OCI-LY3 (cell line): ENCODE data around the gene LRRC56.

Experiments
- H2AFZ ChIP-seq: fragments of 200-600, 300-600 bp; shearing (Covaris generic); 2 replicates; pipeline ENCODE4 v1.6.0; 2014; ENCODE audit warnings: antibody characterized with exemption, low read depth, low read length
- H3K27ac ChIP-seq: fragments of 200-600, 300-600 bp; sonication (generic); 2 replicates; pipeline ENCODE4 v1.5.1; 2014; ENCODE audit warnings: mild to moderate bottlenecking, low read length, moderate library complexity, mixed read lengths
- H3K27me3 ChIP-seq: fragments of 200-600, 300-600 bp; sonication (generic); 2 replicates; pipeline ENCODE4 v1.6.1; 2014; ENCODE audit warnings: low read depth, low read length, mixed read lengths
- H3K36me3 ChIP-seq: fragments of 200-600, 300-600 bp; sonication (generic); replicated peaks from 2 replicates; pipeline ENCODE3; 2014; ENCODE audit warnings: low read depth, low read length, mixed read lengths
- H3K4me1 ChIP-seq: fragments of 300-600, 200-600 bp; sonication (generic); 2 replicates; pipeline ENCODE4 v1.6.1; 2014; ENCODE audit warnings: low read length, mixed read lengths
- H3K4me2 ChIP-seq: fragments of 200-600, 300-600 bp; sonication (generic); 2 replicates; pipeline ENCODE4 v1.6.1; 2014; ENCODE audit warnings: low read length, mixed read lengths
- H3K4me3 ChIP-seq: fragments of 300-600, 200-600 bp; sonication (generic); 2 replicates; pipeline ENCODE4 v1.5.1; 2014; ENCODE audit warnings: antibody characterized with exemption, mild to moderate bottlenecking, low read length, moderate library complexity
- H3K79me2 ChIP-seq: fragments of 300-600, 200-600 bp; shearing (Covaris generic); 2 replicates; pipeline ENCODE4 v1.6.1; 2014; ENCODE audit warnings: mild to moderate bottlenecking, low read length, mixed read lengths
- H3K9ac ChIP-seq: fragments of 300-600, 200-600 bp; shearing (Covaris generic); 2 replicates; pipeline ENCODE4 v1.6.0; 2014; ENCODE audit warnings: mild to moderate bottlenecking, low read length, moderate library complexity
- H3K9me3 ChIP-seq: fragments of 200-600, 300-600 bp; shearing (Covaris generic); 2 replicates; pipeline ENCODE4 v1.6.1; 2014; ENCODE audit warnings: low read length, mixed read lengths; ENCODE audit not compliant: insufficient read depth
- H4K20me1 ChIP-seq: fragments of 200-600, 300-600 bp; sonication (generic); 2 replicates; pipeline ENCODE4 v1.6.1; 2016; ENCODE audit warnings: low read length, mixed read lengths; ENCODE audit not compliant: insufficient read depth
- CTCF ChIP-seq: fragments of 200-600, 300-600 bp; sonication (generic); IDR thresholded peaks from 2 replicates; pipeline ENCODE4 v1.5.1; 2014; ENCODE audit warnings: antibody characterized with exemption, low read length, low read depth
- EZH2phosphoT487 ChIP-seq: fragments of 200-600 bp; shearing (Covaris generic); IDR thresholded peaks from 2 replicates; pipeline ENCODE4 v1.6.1; 2018; ENCODE audit warnings: antibody characterized with exemption, mixed run types, low read depth

LRRC56 gene

GRCh38 chr11:563066-563811, 25.9 kb downstream of the LRRC56 start:
- Histone ChIP-seq H4K20me1 (peaks cover 25% of the 10 kb centered on the region), H3K27me3 (no peaks in the 10 kb centered on the region), H3K9ac (no peak overlapping the region), H3K79me2 (peaks cover 24% of the 10 kb centered on the region), H3K27ac (no peak overlapping the region), H3K9me3 (no peaks in the 10 kb centered on the region), H3K4me2 (no peak overlapping the region), H3K4me3 (no peak overlapping the region), H3K36me3 (peaks cover 23% of the 10 kb centered on the region), H2AFZ (no peak overlapping the region), H3K4me1 (peaks cover 24% of the 10 kb centered on the region)
- TF ChIP-seq EZH2phosphoT487 (no peak), CTCF (no peak)

- H4K20me1 ChIP-seq, result peaks cover 25% of the 10 kb centered on the region
- H3K27me3 ChIP-seq, result no peaks in the 10 kb centered on the region
- peaks cover 23% of the 10 kb centered on the region for H3K36me3 ChIP-seq
- no peaks in the 10 kb centered on the region for H3K9me3 ChIP-seq
- no peak overlapping the region for H3K27ac ChIP-seq
- peaks cover 24% of the 10 kb centered on the region for H3K4me1 ChIP-seq
- H3K4me2 ChIP-seq, result no peak overlapping the region
- no peak overlapping the region for H2AFZ ChIP-seq
- H3K9ac ChIP-seq, result no peak overlapping the region
- TF ChIP-seq CTCF (no peak), EZH2phosphoT487 (no peak)
- peaks cover 24% of the 10 kb centered on the region for H3K79me2 ChIP-seq
- no peak overlapping the region for H3K4me3 ChIP-seq
Measured at GRCh38 chr11:563812-564578, 26.7 kb downstream of the LRRC56 start.

- H3K79me2 ChIP-seq, result peaks cover 24% of the 10 kb centered on the region
- peaks cover 25% of the 10 kb centered on the region for H4K20me1 ChIP-seq
- no peaks in the 10 kb centered on the region for H3K9me3 ChIP-seq
- H2AFZ ChIP-seq, result no peak overlapping the region
- no peaks in the 10 kb centered on the region for H3K27me3 ChIP-seq
- TF ChIP-seq EZH2phosphoT487, result no peak
- no peak for TF ChIP-seq CTCF
- H3K27ac ChIP-seq, result no peak overlapping the region
- no peak overlapping the region for H3K4me2 ChIP-seq
- H3K9ac ChIP-seq, result no peak overlapping the region
- peaks cover 23% of the 10 kb centered on the region for H3K36me3 ChIP-seq
- H3K4me1 ChIP-seq, result peaks cover 20% of the 10 kb centered on the region
- no peak overlapping the region for H3K4me3 ChIP-seq
Measured at GRCh38 chr11:565921-566509, 28.7 kb downstream of the LRRC56 start.

GRCh38 chr11:567011-567628, 29.8 kb downstream of the LRRC56 start:
- H3K9ac ChIP-seq, result peak overlapping the region; percentile 71
- H3K4me1 ChIP-seq, result peaks cover 14% of the 10 kb centered on the region
- no peak overlapping the region for H3K27ac ChIP-seq
- H3K27me3 ChIP-seq, result no peaks in the 10 kb centered on the region
- H3K9me3 ChIP-seq, result no peaks in the 10 kb centered on the region
- H3K79me2 ChIP-seq, result peaks cover 16% of the 10 kb centered on the region
- H3K4me2 ChIP-seq, result peak overlapping the region; percentile 94
- H2AFZ ChIP-seq, result no peak overlapping the region
- H3K36me3 ChIP-seq, result peaks cover 23% of the 10 kb centered on the region
- peaks cover 21% of the 10 kb centered on the region for H4K20me1 ChIP-seq
- peak overlapping the region; percentile 86 for H3K4me3 ChIP-seq
- no peak for TF ChIP-seq CTCF
- TF ChIP-seq EZH2phosphoT487, result no peak
